GM12873 (cell line): Measurements from ENCODE around the gene TLL1.

Source experiments
- TF ChIP-seq, protein P1 (sequence below): IDR thresholded peaks from 2 replicates; pipeline ENCODE4 v1.5.1; 2012; ENCODE audit warnings: low read depth, mild to moderate bottlenecking, moderate library complexity, low read length, control low read depth; ENCODE audit not compliant: insufficient read depth; ENCODE audit errors: missing control alignments

Gene TLL1

DNA sequence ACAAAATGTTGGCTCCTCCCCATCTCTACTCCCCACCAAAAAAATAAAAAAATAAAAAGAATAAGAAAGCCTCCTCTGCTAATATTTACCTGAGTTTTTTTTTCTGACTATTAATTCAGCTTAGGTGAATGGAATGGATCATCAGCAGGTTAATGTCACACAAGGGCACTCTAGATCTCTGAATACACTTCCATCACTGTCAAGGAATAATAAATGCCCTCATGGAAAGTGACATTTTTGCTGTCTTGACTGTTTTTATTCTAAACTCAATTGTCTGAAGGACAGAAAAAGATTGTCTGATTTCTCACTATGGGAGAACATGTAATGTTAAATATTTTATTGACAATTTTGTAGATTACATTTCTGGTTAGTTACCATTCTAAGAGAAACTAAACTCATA is 30.4 kb upstream of the TLL1 start:
- TF ChIP-seq, protein P1, sequence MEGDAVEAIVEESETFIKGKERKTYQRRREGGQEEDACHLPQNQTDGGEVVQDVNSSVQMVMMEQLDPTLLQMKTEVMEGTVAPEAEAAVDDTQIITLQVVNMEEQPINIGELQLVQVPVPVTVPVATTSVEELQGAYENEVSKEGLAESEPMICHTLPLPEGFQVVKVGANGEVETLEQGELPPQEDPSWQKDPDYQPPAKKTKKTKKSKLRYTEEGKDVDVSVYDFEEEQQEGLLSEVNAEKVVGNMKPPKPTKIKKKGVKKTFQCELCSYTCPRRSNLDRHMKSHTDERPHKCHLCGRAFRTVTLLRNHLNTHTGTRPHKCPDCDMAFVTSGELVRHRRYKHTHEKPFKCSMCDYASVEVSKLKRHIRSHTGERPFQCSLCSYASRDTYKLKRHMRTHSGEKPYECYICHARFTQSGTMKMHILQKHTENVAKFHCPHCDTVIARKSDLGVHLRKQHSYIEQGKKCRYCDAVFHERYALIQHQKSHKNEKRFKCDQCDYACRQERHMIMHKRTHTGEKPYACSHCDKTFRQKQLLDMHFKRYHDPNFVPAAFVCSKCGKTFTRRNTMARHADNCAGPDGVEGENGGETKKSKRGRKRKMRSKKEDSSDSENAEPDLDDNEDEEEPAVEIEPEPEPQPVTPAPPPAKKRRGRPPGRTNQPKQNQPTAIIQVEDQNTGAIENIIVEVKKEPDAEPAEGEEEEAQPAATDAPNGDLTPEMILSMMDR, result no peak

DNA sequence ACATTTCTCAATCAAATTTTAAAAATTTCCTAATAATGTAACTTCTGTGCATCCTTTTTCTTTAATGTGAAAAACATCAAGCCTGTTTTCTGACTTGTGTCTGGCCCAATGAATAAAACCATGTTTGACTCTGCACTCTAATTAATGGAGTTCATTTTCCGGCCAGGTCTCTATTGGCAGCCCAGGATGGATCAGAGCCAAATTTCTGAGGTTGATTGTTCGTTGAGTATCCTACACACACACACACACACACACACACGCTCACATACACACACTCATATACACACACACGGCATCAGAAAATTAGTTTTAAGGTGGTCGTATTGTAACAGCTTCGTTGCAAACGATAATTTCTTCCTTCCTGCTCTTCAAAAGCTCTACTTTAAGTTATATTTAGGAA is 28.9 kb upstream of the TLL1 start:
- TF ChIP-seq, protein P1, result no peak

DNA sequence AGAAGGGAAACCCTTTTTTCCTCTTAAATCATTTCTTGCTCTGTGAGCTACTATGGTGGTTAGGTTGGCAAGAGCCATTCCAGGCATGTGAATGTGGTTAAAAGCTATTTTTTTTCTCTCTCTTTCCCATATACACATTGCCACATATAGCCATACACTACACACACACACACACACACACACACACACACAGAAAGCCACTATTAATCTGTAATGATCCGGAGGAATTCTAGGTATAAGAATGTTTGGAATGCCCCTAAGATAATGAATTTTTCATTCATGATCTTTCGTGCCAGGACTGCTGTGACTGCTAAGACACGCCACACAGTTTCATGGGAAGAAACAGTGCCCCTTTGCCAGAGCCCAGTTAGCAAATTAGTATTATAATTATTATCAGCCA is 21.8 kb upstream of the TLL1 start:
- TF ChIP-seq, protein P1, result no peak

DNA sequence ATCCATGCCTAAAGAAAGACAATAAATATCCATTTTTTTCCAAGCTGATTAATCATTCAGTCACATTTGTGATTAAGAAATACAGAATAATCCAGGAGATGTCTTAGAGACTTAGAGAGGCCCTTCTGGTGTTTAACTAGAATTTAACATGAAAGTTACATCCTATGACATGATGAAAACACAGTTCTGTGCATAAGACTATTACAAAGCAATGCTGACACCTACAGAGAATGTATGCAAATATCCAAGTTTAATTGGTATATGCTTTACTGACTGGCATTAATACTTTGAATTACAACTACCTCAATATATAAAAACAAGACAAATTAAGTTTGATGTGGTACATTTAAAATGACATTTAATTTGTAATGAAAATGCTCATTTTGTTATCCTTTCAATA is 17.8 kb upstream of the TLL1 start:
- TF ChIP-seq, protein P1, result no peak

DNA sequence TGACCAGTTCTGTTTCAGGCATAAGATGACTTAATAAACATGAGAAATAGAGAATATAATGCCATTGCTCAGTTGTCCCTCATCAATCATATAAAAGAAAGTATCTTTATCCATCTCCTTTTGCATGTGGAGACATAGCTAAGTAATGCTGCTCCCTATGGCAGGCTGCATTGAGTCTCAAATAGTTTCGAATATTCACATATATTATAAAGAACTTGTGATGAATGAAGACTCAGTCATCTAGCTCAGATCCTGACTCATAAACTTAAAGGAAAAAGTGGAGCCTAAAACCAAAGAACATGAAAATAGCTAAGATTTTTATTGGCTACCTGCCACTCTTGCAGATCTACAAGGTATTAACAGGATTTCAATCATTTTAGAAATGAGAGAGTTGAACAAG is 11.7 kb upstream of the TLL1 start:
- TF ChIP-seq, protein P1, result no peak

DNA sequence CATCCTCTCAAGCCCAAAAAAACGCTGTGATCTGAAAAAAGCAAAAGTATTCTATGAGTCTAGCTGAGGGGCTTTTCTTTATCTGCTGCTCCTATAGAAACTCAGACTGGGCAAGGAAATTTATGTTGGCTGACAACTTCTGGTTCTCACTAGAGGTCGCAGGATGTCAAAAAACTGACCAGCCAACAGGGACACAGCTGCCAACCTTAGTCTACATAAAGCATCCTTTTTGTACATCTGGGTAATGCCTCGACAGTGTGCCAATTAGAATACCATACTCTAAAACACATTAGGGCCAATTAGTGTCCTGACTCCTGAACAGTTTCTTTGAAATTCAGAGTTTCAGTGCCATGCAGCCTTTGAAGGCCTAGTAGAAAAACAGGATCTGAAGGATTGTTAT is 8.8 kb upstream of the TLL1 start:
- TF ChIP-seq, protein P1, result no peak

GRCh38 chr4:165866019-165866650 is 6.9 kb upstream of the TLL1 start:
- TF ChIP-seq, protein P1, result no peak

- TF ChIP-seq, protein P1, result no peak
These were observed 5.1 kb upstream of the TLL1 start for GRCh38 chr4:165867961-165868360.
